OCI-M2 (cell line): ENCODE data around the gene FFAR3.

Source experiments
- DNase-seq: peaks from one replicate; lab custom pipeline; 2025; ENCODE audit not compliant: unreplicated experiment; lab: John Stamatoyannopoulos, UW

FFAR3 gene

DNA sequence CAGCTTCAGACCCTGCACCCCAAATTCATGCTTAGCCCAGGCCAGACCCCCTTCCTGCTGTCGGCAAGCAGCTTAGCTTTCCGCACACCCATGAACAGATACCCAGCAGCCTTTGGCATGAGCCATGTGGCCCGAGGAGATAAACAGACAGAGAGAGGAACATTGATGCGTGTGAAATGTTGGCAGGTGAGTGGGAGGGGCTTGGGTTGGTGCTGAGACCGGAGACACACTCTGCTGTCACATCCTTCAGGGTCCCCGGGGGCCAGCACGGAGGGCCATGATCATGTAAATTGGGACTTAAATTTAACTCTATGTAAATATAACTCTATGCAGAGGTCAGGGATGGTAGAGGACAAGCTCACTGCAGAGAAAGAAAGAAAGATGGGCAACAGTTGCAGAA lies 27.8 kb upstream of the FFAR3 start:
- DNase-seq: no peak

GRCh38 chr19:35331551-35332214 lies 26.6 kb upstream of the FFAR3 start:
- no peak for DNase-seq

- no peak for DNase-seq
Observed at GRCh38 chr19:35332817-35333216, 25.4 kb upstream of the FFAR3 start.

GRCh38 chr19:35334144-35334753 lies 24.0 kb upstream of the FFAR3 start:
- no peak for DNase-seq

DNA sequence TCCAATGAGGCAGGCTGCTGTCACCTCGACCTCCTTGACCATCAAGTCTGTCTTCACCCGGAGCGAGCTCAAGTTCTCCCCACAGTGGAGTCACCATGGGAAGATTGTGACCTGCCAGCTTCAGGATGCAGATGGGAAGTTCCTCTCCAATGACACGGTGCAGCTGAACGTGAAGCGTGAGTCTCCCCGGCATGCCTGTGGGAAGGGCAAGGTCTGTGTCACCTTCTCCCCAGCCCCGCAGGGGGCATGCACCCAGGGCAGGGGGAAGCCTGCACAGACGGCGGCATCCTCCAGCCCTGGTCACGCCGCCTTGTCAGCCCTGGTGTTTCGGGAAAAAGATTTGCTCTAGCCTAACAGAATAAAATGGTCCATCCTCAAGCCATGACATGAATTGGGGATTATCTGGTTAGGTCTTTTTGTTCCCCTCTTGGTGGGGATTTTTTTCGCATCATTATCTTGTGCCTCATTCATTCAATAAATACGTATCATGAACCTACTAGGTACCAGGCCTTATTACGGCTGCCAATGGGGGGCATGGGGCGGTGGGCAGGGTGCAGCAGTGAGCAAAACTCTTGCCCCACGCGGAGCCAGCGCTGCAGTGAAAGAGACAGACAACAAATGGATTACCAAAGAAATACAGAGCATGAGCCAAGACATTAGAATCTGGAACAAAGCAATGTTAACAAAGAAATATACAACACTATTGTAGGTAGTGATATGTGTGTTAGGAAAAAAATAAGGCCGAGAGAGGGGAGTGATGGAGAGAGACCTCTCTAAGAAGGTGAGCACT lies 21.9 kb upstream of the FFAR3 start:
- no peak for DNase-seq

DNA sequence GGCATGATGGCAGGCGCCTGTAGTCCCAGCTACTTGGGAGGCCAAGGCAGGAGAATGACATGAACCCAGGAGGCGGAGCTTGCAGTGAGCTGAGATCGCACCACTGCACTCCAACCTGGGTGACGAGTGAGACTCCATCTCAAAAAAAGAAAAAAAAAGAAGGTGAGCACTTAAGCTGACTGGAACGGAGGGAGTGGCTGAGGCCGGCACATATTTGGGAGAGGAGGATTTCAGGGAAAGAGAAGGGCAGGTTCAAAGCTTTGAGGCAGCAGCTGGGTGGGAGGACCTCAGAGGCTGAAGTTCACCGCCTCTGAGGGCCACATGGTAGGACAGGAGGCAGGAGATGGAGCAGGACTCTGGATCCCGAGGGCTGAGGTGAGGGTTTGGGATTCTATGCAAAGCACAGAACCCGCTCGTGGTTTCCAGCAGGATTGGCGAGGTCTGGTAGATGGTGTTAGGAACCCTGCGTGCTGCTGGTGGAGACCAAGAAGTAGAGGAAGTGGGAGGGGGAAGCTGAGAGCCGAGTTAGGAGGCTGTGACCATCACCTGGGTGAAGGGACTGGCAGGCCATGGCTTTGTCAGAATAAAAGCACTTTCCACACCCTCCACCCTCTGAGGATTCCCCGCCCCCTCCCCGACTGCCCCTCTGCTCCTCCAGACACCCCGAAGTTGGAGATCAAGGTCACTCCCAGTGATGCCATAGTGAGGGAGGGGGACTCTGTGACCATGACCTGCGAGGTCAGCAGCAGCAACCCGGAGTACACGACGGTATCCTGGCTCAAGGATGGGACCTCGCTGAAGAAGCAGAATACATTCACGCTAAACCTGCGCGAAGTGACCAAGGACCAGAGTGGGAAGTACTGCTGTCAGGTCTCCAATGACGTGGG lies 20.9 kb upstream of the FFAR3 start:
- no peak for DNase-seq

DNA sequence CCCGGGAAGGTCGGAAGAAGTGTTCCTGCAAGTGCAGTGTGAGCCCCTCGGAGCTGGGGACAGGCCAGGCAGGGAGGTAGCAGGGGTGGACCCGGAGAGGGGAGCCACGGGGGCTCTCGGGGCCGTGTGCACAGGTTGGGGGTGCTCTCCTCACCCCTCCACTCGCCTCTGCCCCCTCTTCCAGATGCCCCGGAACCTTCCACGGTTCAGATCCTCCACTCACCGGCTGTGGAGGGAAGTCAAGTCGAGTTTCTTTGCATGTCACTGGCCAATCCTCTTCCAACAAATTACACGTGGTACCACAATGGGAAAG lies 20.3 kb upstream of the FFAR3 start:
- DNase-seq: no peak

GRCh38 chr19:35340431-35340830 lies 17.8 kb upstream of the FFAR3 start:
- no peak for DNase-seq

DNA sequence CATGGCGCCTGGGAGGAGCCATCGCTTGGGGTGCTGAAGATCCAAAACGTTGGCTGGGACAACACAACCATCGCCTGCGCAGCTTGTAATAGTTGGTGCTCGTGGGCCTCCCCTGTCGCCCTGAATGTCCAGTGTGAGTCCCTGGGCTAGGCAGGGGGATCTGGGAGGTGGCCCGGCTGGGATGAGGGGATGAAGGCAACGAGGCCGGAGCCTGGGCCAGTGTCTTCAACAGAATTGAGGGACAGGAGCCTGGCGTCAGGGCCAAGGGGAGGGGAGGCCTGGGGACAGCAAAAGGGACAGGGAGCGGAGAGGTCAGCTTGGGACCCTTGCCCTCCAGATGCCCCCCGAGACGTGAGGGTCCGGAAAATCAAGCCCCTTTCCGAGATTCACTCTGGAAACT lies 17.3 kb upstream of the FFAR3 start:
- DNase-seq: no peak

DNA sequence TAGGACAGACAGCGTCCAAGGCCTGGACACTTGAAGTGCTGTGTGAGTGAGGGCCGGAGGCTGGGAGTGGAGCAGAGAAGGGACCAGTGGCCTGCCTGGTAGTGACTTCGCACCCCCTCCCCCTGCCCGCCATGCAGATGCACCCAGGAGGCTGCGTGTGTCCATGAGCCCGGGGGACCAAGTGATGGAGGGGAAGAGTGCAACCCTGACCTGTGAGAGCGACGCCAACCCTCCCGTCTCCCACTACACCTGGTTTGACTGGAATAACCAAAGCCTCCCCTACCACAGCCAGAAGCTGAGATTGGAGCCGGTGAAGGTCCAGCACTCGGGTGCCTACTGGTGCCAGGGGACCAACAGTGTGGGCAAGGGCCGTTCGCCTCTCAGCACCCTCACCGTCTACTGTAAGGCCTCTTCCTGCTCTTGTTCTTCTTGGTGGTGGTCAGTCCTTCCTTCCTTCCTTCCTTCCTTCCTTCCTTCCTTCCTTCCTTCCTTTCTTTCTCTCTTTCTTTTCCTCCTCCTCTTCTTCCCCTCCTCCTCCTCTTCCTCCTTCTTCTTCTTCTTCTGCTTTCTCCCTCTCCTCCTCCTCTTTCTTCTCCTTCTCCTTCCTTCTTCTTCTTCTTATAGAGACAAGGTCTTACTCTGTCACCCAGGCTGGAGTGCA lies 16.6 kb upstream of the FFAR3 start:
- no peak for DNase-seq

- no peak for DNase-seq
Observed at GRCh38 chr19:35342430-35342829, 15.8 kb upstream of the FFAR3 start.

GRCh38 chr19:35344511-35345031 lies 13.7 kb upstream of the FFAR3 start:
- no peak for DNase-seq

DNA sequence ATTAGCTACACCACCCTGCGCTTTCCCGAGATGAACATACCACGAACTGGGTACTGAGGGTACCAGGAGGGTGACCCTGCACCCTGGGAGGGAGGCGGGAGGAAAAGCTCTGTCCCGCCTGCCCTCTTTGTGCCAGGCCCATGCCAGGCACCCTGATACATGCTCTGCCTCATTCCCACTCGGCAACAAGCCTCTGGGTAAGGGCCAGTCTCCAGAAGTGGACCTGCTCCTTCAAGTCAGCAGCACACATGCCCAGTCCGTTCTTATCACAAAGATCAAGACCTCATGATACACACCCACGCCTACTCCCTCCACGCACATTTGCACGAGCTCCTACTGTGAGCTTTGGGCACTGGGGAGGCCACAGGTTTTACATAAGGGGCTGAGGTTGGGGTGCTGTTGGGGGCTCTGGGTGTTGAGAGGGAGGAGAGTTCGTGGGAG lies 12.6 kb upstream of the FFAR3 start:
- DNase-seq: no peak

- DNase-seq: no peak
Observed at GRCh38 chr19:35346193-35347052, 11.8 kb upstream of the FFAR3 start.

DNA sequence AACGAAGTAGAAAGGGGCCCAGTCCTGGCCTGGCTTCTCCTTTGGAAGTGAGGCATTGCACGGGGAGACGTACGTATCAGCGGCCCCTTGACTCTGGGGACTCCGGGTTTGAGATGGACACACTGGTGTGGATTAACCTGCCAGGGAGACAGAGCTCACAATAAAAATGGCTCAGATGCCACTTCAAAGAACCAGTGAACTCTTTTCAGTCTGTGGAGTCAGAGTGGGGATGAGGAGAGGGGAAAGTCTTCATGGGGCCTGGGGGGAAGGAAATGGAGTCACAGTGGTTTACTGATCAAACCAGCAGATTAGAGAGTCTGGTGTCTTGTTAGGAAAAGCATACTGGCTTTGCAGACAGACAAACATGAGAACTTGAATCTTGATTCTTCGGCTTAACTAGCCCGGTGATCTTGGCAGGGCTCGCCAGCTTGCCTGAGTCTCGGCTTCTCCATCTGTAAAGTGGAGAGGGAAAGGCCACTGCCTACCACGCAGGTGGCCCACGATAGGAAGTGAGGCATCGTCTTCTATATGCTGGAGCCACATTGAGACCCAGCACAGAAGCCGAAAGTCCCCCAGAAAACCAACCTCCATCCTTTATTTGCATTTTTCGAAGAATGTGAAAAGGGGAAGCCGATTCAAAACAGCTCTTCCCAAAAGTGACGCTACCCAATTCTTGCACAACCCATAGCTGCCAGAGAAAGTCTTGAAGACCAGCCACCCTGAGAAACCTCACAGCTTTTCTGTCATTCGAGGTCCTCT lies 10.9 kb upstream of the FFAR3 start, which contains the start of gene FFAR1:
FFAR1 (plus strand) TSS at position 732 of the 759 bp plus-strand sequence. CDS start 3,650 bp downstream, outside the sequence.
- DNase-seq: no peak

DNA sequence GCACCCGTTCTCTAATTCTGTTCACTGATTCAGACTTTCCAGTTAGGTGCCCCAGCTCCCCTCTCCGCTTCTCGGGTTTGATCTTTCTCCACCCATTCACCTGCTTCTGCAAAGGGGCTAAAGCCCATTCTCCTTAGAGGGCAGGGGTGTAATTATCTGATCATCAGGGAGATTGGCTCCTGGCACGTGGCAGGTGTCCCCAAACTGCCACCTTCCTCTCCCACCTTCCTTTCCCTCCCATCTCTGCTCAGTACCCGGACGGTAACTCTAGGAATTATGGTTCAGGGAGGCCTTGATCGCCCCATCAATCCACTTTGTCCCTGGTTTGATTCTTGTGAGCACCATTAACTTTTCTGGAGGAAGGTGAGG lies 10.3 kb upstream of the FFAR3 start:
- DNase-seq: no peak

DNA sequence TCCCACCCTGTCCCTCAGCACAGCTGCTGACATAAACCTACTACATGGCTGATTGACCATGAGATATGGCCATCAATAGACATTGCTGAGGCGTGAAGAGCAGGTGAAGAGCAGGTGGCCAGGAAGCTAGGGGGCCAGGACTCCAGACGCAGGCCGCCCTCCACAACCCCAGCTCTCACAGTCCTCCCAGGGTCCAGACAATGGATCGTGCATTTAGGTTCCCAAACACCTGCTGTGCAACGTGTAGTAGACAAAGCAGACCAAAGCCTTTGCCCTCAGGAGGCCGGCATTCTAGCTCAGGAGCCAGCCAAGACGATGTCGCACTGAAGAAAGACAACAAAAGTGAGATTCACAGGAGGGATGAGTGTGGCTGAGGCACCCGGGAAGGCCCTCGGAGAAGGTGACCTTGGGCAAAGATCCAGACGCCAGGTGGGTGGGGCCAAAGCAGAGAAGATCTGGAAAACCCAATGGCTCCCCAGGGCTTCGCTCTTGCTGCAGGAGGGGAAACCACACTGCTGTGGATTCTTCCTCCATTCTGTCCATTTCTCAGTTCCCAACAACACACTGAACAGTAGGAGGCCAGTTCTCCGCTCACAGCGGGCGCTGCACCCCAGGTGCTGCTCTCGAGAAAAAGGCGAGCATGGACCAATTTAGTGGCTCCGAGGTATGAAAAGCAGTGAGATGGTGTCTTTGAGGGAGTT lies 9.2 kb upstream of the FFAR3 start:
- no peak for DNase-seq
